ENCODE results near the gene HELB.
"Not testable (repeated sequence)": the region's sequence is repeated elsewhere in the genome, so short reads cannot be mapped to it uniquely, and the experiment has no call there.

GRCh38 chr12:66303316-66303804 is 1.1 kb downstream of the HELB start:
- TF ChIP-seq POLR2A, POLR2AphosphoS5, TAF1 (IDR thresholded peaks at IDR 0.05; ENCODE audit: low read depth, low read length): not testable (repeated sequence)

Measured in GM12891 (cell line).